ENCODE measurements around the gene SLC9A4.

SLC9A4 gene

GRCh38 chr2:102428573-102428972 lies 44.5 kb upstream of the SLC9A4 start:
- H3K36me3 ChIP-seq (ENCODE audit: control insufficient read depth, insufficient read depth, low read length) = no peaks in the 10 kb centered on the region
- DNase-seq (ENCODE audit: extremely low read depth, insufficient read length) = no peak
- H3K27me3 ChIP-seq (replicated peaks; ENCODE audit: control insufficient read depth, insufficient read depth, low read length) = no peaks in the 10 kb centered on the region
- no peak for TF ChIP-seq CTCF (IDR thresholded peaks at IDR 0.05; ENCODE audit: insufficient read depth, low read length, poor library complexity, severe bottlenecking)
- no peak overlapping the region for H3K4me3 ChIP-seq (replicated peaks; ENCODE audit: low read depth, low read length)

GRCh38 chr2:102432386-102432785 lies 40.6 kb upstream of the SLC9A4 start:
- H3K27me3 ChIP-seq (replicated peaks; ENCODE audit: control insufficient read depth, insufficient read depth, low read length) = no peaks in the 10 kb centered on the region
- DNase-seq (ENCODE audit: extremely low read depth, insufficient read length) = no peak
- no peak overlapping the region for H3K4me3 ChIP-seq (replicated peaks; ENCODE audit: low read depth, low read length)
- no peaks in the 10 kb centered on the region for H3K36me3 ChIP-seq (ENCODE audit: control insufficient read depth, insufficient read depth, low read length)
- TF ChIP-seq CTCF (IDR thresholded peaks at IDR 0.05; ENCODE audit: insufficient read depth, low read length, poor library complexity, severe bottlenecking) = no peak

GRCh38 chr2:102433973-102434654 lies 38.9 kb upstream of the SLC9A4 start:
- Histone ChIP-seq H3K4me3 (replicated peaks; ENCODE audit: low read depth, low read length) (no peak overlapping the region), H3K27me3 (replicated peaks; ENCODE audit: control insufficient read depth, insufficient read depth, low read length) (no peaks in the 10 kb centered on the region), H3K36me3 (ENCODE audit: control insufficient read depth, insufficient read depth, low read length) (no peaks in the 10 kb centered on the region)
- no peak for DNase-seq (ENCODE audit: extremely low read depth, insufficient read length)
- no peak for TF ChIP-seq CTCF (IDR thresholded peaks at IDR 0.05; ENCODE audit: insufficient read depth, low read length, poor library complexity, severe bottlenecking)

- no peak for TF ChIP-seq CTCF (IDR thresholded peaks at IDR 0.05; ENCODE audit: insufficient read depth, low read length, poor library complexity, severe bottlenecking)
- no peaks in the 10 kb centered on the region for H3K27me3 ChIP-seq (replicated peaks; ENCODE audit: control insufficient read depth, insufficient read depth, low read length)
- no peak overlapping the region for H3K4me3 ChIP-seq (replicated peaks; ENCODE audit: low read depth, low read length)
- DNase-seq (ENCODE audit: extremely low read depth, insufficient read length) = peak; percentile 40
- no peaks in the 10 kb centered on the region for H3K36me3 ChIP-seq (ENCODE audit: control insufficient read depth, insufficient read depth, low read length)
Measured at GRCh38 chr2:102434655-102435381, 38.2 kb upstream of the SLC9A4 start.

GRCh38 chr2:102435741-102436140 lies 37.3 kb upstream of the SLC9A4 start:
- TF ChIP-seq CTCF (IDR thresholded peaks at IDR 0.05; ENCODE audit: insufficient read depth, low read length, poor library complexity, severe bottlenecking) = no peak
- Histone ChIP-seq H3K36me3 (ENCODE audit: control insufficient read depth, insufficient read depth, low read length) (no peaks in the 10 kb centered on the region), H3K4me3 (replicated peaks; ENCODE audit: low read depth, low read length) (no peak overlapping the region), H3K27me3 (replicated peaks; ENCODE audit: control insufficient read depth, insufficient read depth, low read length) (no peaks in the 10 kb centered on the region)
- no peak for DNase-seq (ENCODE audit: extremely low read depth, insufficient read length)

Data from GM06990 (cell line).